Upper lobe of right lung (tissue), 1 donor: ENCODE results near the gene FAM163B. TPM values are rescaled to one million over a fixed set of nuclear protein-coding genes. Genes with fewer than 3 reads are reported as not detected.
A peak's percentile ranks its signal among the peaks of the same experiment; 100 is the strongest.

Experiments
- ATAC-seq: fragments of 200-7000 bp; cut with Tn5 transposase; one replicate; pipeline ENCODE4 v1.9.1; 2020; ENCODE audit warnings: mild to moderate bottlenecking, moderate library complexity
- DNase-seq: peaks from one replicate; pipeline ENCODE4 v3.0.0-alpha.2; 2020
- H3K27ac ChIP-seq: fragments of 200-600 bp; one replicate; pipeline ENCODE4 v1.8.0; 2022
- H3K27me3 ChIP-seq: fragments of 200-600 bp; one replicate; pipeline ENCODE4 v1.8.0; 2022; ENCODE audit warnings: mild to moderate bottlenecking
- H3K36me3 ChIP-seq: fragments of 200-600 bp; one replicate; pipeline ENCODE4 v1.8.0; 2022
- H3K4me1 ChIP-seq: fragments of 200-600 bp; one replicate; pipeline ENCODE4 v1.8.0; 2022
- H3K4me3 ChIP-seq: fragments of 200-600 bp; one replicate; pipeline ENCODE4 v1.8.0; 2022; ENCODE audit warnings: mild to moderate bottlenecking
- H3K9me3 ChIP-seq: fragments of 200-600 bp; one replicate; pipeline ENCODE4 v1.8.0; 2022
- CTCF ChIP-seq: fragments of 200-600 bp; IDR thresholded peaks from one replicate; pipeline ENCODE4 v1.8.0; 2022; ENCODE audit warnings: antibody characterized with exemption
- intact Hi-C: fragments of 100-400 bp; cut with DNase I; formaldehyde crosslinking; loops from one replicate; pipeline ENCODE4 v1.11.0; 2022
- total RNA-seq: library from RNA; stranded (reverse); fragmentation: NEBNext Ultra II Directional; extraction: Animal tissue kit (Norgen Biotek cat#: 25700); gene quantifications from one replicate; pipeline ENCODE4 v1.2.1, GENCODE V29; 2021
- donor health status: DM: no; HTN: yes; CAD: no; lungs with severe emphysema.

The FAM163B gene
- total RNA-seq, 1 donor from 2014 or later: not detected

DNA sequence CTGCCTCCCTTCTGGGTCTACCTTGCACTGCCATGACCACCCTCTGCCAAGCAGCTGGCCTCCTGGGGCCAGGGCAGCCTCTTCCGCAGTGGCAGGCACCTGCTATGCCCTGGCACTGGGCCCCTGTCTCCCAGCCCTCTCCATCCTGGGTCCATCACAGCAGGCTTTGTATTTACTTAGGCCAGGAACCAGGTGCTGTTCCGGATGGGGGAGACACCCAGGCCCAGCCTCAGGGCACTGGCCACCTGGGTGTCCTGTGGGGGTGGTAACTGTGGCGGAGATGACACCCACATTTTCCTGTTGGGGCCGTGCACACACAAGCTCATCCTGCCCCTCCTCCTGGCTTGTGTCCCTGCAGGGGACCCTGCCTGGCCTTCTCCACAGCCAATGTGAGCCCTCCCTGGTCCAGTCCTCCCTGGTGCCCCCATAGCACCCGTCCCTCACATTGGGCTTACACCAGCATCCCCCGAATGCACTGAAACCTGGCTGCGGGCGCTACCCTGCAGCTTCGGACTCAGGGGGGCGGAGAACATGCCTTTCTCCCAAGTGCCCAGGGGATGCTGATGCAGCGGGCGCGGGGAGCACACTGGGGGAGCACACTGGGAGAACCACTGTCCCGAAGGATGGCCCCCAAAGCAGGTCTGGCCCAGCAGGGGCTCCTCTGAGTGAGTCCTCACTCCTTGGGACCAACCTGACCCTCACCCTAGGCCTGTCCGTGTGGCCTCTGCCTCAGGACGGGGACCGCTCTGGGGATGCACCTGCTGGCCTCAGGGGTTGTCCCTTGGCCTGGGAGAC is 17.9 kb downstream of the FAM163B start:
- ATAC-seq: no peak
- H3K4me3 ChIP-seq: no peak overlapping the region
- peaks cover 7% of the 10 kb centered on the region for H3K27me3 ChIP-seq
- H3K27ac ChIP-seq: no peak overlapping the region
- intact Hi-C loops: no loop called here
- no peak for TF ChIP-seq CTCF
- no peak for DNase-seq
- H3K4me1 ChIP-seq: no peaks in the 10 kb centered on the region
- no peaks in the 10 kb centered on the region for H3K36me3 ChIP-seq
- no peaks in the 10 kb centered on the region for H3K9me3 ChIP-seq

- ATAC-seq: no peak
- DNase-seq: no peak
- no peaks in the 10 kb centered on the region for H3K36me3 ChIP-seq
- H3K27ac ChIP-seq: no peak overlapping the region
- no peaks in the 10 kb centered on the region for H3K9me3 ChIP-seq
- H3K27me3 ChIP-seq: peaks cover 16% of the 10 kb centered on the region
- TF ChIP-seq CTCF: no peak
- intact Hi-C loops: no loop called here
- no peak overlapping the region for H3K4me3 ChIP-seq
- H3K4me1 ChIP-seq: no peaks in the 10 kb centered on the region
Measured at GRCh38 chr9:133590231-133590855, 18.8 kb downstream of the FAM163B start.

DNA sequence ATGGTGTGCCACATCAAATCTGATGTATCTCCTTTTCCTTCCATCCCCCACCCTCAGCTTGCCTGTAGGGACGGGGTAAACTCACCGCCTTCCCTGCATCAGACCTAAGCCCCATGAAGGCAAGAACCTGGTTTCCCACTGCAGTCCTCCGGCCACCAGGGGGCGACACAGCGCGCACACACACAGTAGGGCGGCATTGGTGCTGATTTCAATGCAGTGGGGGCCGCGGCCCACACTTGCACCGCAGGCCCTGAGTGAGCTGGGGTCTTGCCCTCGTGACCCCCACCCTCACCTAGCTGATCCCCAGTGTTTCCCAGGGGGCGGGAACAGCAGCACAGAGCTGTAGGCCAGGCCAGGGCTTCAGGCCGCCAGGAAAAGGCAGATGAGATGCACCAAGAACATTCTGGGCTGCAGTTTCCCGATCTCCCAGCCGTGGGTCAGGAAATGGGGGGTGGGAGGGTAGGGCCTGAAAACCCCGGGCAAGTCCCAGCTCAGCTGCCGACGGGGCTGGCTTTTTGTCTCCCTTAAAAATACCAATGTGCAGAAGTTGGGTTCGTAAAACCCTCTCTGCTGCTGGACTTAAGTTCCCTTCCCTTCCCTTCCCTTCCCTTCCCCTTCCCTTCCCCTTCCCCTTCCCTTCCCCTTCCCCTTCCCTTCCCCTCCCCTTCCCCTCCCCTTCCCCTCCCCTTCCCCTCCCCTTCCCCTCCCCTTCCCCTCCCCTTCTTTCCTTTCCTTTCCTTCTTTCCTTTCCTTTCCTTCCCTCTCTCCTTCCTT is 19.5 kb downstream of the FAM163B start:
- Histone ChIP-seq H3K9me3 (no peaks in the 10 kb centered on the region), H3K4me1 (peaks cover 4% of the 10 kb centered on the region), H3K4me3 (no peak overlapping the region), H3K36me3 (no peaks in the 10 kb centered on the region), H3K27me3 (peaks cover 21% of the 10 kb centered on the region), H3K27ac (no peak overlapping the region)
- TF ChIP-seq CTCF: peak; percentile 48
- DNase-seq: no peak
- ATAC-seq: peak; percentile 6
- intact Hi-C loops: no loop called here

DNA sequence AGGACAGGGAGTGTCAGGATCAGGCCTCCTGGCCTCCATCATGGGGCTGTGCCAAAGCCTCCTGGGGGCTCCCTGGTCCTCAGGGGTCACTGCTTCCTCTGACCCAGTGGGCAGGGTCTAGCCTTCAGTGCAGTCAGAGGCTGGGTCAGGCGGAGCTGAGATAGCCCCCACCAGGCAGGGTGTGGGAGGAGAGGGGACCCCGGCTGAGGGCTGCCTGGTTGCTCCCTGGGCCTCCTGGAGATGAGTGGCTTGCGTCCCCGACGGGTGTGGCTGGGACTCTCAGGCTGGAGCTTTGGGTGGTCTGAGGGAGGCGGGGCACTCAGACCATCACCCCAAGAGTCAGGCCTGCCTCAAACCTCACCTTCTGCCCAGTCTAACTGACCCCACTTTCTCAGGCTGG is 21.7 kb downstream of the FAM163B start:
- H3K9me3 ChIP-seq: no peaks in the 10 kb centered on the region
- H3K36me3 ChIP-seq: no peaks in the 10 kb centered on the region
- ATAC-seq (no peak), DNase-seq (no peak)
- H3K4me1 ChIP-seq: peaks cover 17% of the 10 kb centered on the region
- intact Hi-C loops: no loop called here
- no peak for TF ChIP-seq CTCF
- H3K4me3 ChIP-seq: no peak overlapping the region
- H3K27ac ChIP-seq: no peak overlapping the region
- H3K27me3 ChIP-seq: peaks cover 27% of the 10 kb centered on the region

GRCh38 chr9:133587051-133587450 is 22.1 kb downstream of the FAM163B start:
- intact Hi-C loops: no loop called here
- Histone ChIP-seq H3K27ac (no peak overlapping the region), H3K4me1 (peaks cover 20% of the 10 kb centered on the region), H3K36me3 (no peaks in the 10 kb centered on the region), H3K4me3 (no peak overlapping the region), H3K27me3 (peaks cover 27% of the 10 kb centered on the region), H3K9me3 (no peaks in the 10 kb centered on the region)
- ATAC-seq: no peak
- DNase-seq: no peak
- no peak for TF ChIP-seq CTCF
